ENCODE measurements around the gene CCDC174.

CCDC174 gene

DNA sequence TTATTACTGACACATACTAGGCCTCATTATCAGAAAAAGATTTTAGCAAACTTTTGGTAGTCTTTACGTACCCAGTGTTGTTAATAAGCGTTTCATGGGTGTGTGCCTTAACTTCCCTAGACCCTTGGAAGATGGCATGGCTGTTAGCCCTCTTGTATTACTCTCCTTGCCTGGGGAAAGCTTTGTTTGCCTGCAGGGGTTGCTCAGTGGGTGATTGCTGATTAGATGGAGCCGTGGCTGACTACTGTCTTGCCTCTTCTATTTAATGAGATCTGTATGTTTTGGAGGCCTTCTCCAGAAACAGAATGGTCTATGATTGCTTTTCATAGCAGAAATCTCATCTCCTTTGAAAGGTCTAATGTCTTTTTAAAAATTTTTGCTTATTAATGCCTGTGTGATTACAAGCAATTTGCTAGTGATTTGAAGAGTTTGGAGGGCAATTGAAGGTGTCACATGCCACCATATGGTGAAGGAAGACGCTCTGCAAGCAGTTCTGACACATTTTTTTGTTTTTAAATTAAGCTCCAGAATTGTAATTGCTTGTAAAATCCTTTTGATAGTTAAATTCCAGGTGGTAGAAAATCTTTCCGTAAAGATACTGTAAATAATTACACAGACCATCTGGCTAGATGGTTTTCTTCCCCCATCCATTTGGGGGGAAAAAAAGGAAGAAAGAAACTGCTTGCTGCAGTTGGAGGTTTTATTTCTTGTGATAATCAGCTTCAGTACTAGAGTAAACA, 12.0 kb downstream of the CCDC174 start:
- Histone ChIP-seq H3K9me3 (ENCODE audit: insufficient read depth, low read depth, low read length) (no peaks in the 10 kb centered on the region), H3K79me2 (ENCODE audit: insufficient read depth, low read length) (no peaks in the 10 kb centered on the region), H3K9me2 (replicated peaks; ENCODE audit: low read depth, low read length) (no peaks in the 10 kb centered on the region), H3K4me3 (ENCODE audit: low read length, poor library complexity, severe bottlenecking) (no peak overlapping the region), H4K20me1 (ENCODE audit: insufficient read depth, low read length, poor library complexity, severe bottlenecking) (no peaks in the 10 kb centered on the region), H3K36me3 (ENCODE audit: insufficient read depth, low read length) (peaks cover 92% of the 10 kb centered on the region), H3K4me1 (ENCODE audit: insufficient read depth, low read length, poor library complexity, severe bottlenecking) (no peaks in the 10 kb centered on the region), H2AFZ (ENCODE audit: low read length) (no peak overlapping the region), H3K4me2 (ENCODE audit: low read depth, low read length, poor library complexity, severe bottlenecking) (no peak overlapping the region), H3K27me3 (ENCODE audit: insufficient read depth, low read length, poor library complexity, severe bottlenecking) (no peaks in the 10 kb centered on the region), H3K9ac (ENCODE audit: low read depth, low read length, poor library complexity, severe bottlenecking) (no peak overlapping the region), H3F3A (ENCODE audit: low read depth) (no peaks in the 10 kb centered on the region)
- TF ChIP-seq, protein P1, sequence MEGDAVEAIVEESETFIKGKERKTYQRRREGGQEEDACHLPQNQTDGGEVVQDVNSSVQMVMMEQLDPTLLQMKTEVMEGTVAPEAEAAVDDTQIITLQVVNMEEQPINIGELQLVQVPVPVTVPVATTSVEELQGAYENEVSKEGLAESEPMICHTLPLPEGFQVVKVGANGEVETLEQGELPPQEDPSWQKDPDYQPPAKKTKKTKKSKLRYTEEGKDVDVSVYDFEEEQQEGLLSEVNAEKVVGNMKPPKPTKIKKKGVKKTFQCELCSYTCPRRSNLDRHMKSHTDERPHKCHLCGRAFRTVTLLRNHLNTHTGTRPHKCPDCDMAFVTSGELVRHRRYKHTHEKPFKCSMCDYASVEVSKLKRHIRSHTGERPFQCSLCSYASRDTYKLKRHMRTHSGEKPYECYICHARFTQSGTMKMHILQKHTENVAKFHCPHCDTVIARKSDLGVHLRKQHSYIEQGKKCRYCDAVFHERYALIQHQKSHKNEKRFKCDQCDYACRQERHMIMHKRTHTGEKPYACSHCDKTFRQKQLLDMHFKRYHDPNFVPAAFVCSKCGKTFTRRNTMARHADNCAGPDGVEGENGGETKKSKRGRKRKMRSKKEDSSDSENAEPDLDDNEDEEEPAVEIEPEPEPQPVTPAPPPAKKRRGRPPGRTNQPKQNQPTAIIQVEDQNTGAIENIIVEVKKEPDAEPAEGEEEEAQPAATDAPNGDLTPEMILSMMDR (conservative IDR thresholded peaks at IDR 0.05; ENCODE audit: low read length): no peak
- TF ChIP-seq EZH2phosphoT487 (IDR thresholded peaks at IDR 0.05; ENCODE audit: borderline replicate concordance): no peak

DNA sequence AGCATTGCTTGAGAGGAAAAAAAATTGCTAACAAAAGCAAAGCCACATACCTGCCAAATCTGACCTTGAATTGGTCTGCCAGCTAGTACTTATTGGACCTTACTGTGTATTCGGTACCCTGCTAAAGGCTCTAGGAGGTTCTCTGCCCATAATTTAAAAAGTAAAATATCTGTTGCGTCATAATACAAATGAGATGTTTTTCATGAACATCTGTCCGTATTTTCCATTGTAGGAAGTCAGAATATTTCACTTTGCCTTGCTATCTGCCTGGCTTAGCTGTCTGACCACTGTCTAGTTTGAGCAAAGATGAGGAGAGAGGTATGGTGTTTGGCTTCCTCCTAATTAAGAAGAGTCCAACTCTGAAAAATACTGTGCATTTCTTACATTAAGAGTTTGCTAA, 12.6 kb downstream of the CCDC174 start:
- no peaks in the 10 kb centered on the region for H3K27me3 ChIP-seq (ENCODE audit: insufficient read depth, low read length, poor library complexity, severe bottlenecking)
- H3K4me2 ChIP-seq (ENCODE audit: low read depth, low read length, poor library complexity, severe bottlenecking): no peak overlapping the region
- no peaks in the 10 kb centered on the region for H3K4me1 ChIP-seq (ENCODE audit: insufficient read depth, low read length, poor library complexity, severe bottlenecking)
- peaks cover 94% of the 10 kb centered on the region for H3K36me3 ChIP-seq (ENCODE audit: insufficient read depth, low read length)
- H2AFZ ChIP-seq (ENCODE audit: low read length): no peak overlapping the region
- no peaks in the 10 kb centered on the region for H3K9me2 ChIP-seq (replicated peaks; ENCODE audit: low read depth, low read length)
- no peaks in the 10 kb centered on the region for H3K9me3 ChIP-seq (ENCODE audit: insufficient read depth, low read depth, low read length)
- H3K9ac ChIP-seq (ENCODE audit: low read depth, low read length, poor library complexity, severe bottlenecking): no peak overlapping the region
- H4K20me1 ChIP-seq (ENCODE audit: insufficient read depth, low read length, poor library complexity, severe bottlenecking): no peaks in the 10 kb centered on the region
- H3K4me3 ChIP-seq (ENCODE audit: low read length, poor library complexity, severe bottlenecking): no peak overlapping the region
- H3F3A ChIP-seq (ENCODE audit: low read depth): no peaks in the 10 kb centered on the region
- H3K79me2 ChIP-seq (ENCODE audit: insufficient read depth, low read length): no peaks in the 10 kb centered on the region
- TF ChIP-seq, protein P1 (conservative IDR thresholded peaks at IDR 0.05; ENCODE audit: low read length): no peak
- TF ChIP-seq EZH2phosphoT487 (IDR thresholded peaks at IDR 0.05; ENCODE audit: borderline replicate concordance): no peak

DNA sequence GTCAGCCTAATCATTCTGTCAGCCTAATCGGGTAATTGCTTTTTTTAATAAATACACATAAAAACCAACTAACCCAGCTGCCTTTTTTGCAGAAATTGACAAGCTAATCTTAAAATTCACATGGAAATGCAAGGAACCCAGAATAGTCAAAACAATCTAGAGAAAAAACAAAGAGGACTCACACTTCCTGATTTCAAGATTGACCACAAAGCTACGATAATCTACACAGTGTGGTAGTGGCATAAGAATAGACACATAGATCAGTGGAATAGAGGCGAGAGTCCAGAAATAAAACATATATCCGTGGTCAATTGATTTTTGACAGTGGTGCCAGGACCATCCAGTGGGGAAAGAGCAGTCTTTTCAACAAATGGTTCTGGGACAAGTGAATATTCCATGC, 21.0 kb downstream of the CCDC174 start:
- Histone ChIP-seq H4K20me1 (ENCODE audit: insufficient read depth, low read length, poor library complexity, severe bottlenecking) (no peaks in the 10 kb centered on the region), H3K4me1 (ENCODE audit: insufficient read depth, low read length, poor library complexity, severe bottlenecking) (no peaks in the 10 kb centered on the region), H2AFZ (ENCODE audit: low read length) (no peak overlapping the region), H3K9ac (ENCODE audit: low read depth, low read length, poor library complexity, severe bottlenecking) (no peak overlapping the region), H3K9me3 (ENCODE audit: insufficient read depth, low read depth, low read length) (no peaks in the 10 kb centered on the region), H3F3A (ENCODE audit: low read depth) (no peaks in the 10 kb centered on the region), H3K27me3 (ENCODE audit: insufficient read depth, low read length, poor library complexity, severe bottlenecking) (no peaks in the 10 kb centered on the region), H3K4me2 (ENCODE audit: low read depth, low read length, poor library complexity, severe bottlenecking) (no peak overlapping the region), H3K4me3 (ENCODE audit: low read length, poor library complexity, severe bottlenecking) (no peak overlapping the region), H3K79me2 (ENCODE audit: insufficient read depth, low read length) (no peaks in the 10 kb centered on the region), H3K36me3 (ENCODE audit: insufficient read depth, low read length) (peaks cover 53% of the 10 kb centered on the region), H3K9me2 (replicated peaks; ENCODE audit: low read depth, low read length) (no peaks in the 10 kb centered on the region)
- no peak for TF ChIP-seq EZH2phosphoT487 (IDR thresholded peaks at IDR 0.05; ENCODE audit: borderline replicate concordance)
- TF ChIP-seq, protein P1 (conservative IDR thresholded peaks at IDR 0.05; ENCODE audit: low read length): no peak

Measured in Loucy (cell line).